Activated B cell treated with CpG ODN at 0.5 μM for 24 hours (primary cell): Measurements from ENCODE around the gene INPP5E. TPM values are rescaled to one million over a fixed set of nuclear protein-coding genes. Genes with fewer than 3 reads are reported as not detected.

ENCODE experiments used
- ATAC-seq: fragments of 200-7000 bp; cut with Tn5 transposase; one replicate; pipeline ENCODE4 v1.10.0; 2021; ENCODE audit warnings: low read depth, mild to moderate bottlenecking, moderate library complexity
- CTCF ChIA-PET: fragments of 350-600 bp; sonication (Branson Sonifier 250); formaldehyde crosslinking; loops from one replicate; lab custom pipeline; 2021; ENCODE audit warnings: antibody characterized with exemption; lab: Charles Lee
- POLR2A ChIA-PET: fragments of 350-600 bp; sonication (Branson Sonifier 250); formaldehyde crosslinking; loops from one replicate; lab custom pipeline; 2021; ENCODE audit warnings: antibody characterized with exemption; lab: Charles Lee
- DNase-seq: peaks from one replicate; pipeline ENCODE4 v3.0.0; 2022
- H3K27ac Mint-ChIP-seq: one replicate; pipeline ENCODE4 v1.8.0; 2020; ENCODE audit warnings: mixed read lengths
- H3K27me3 Mint-ChIP-seq: one replicate; pipeline ENCODE4 v1.8.0; 2021; ENCODE audit warnings: mixed read lengths
- H3K36me3 Mint-ChIP-seq: one replicate; pipeline ENCODE4 v1.8.0; 2021; ENCODE audit warnings: low read depth, mixed read lengths
- H3K4me1 Mint-ChIP-seq: one replicate; pipeline ENCODE4 v1.8.0; 2021; ENCODE audit warnings: mixed read lengths
- H3K4me3 Mint-ChIP-seq: one replicate; pipeline ENCODE4 v1.8.0; 2020; ENCODE audit warnings: mild to moderate bottlenecking, mixed read lengths
- H3K9me3 Mint-ChIP-seq: one replicate; pipeline ENCODE4 v1.8.0; 2020; ENCODE audit warnings: mixed read lengths
- intact Hi-C: fragments of 100-400 bp; cut with micrococcal nuclease; formaldehyde crosslinking; loops from one replicate; pipeline ENCODE4 v1.15.1; 2024
- total RNA-seq: library from RNA; stranded (reverse); gene quantifications from 2 replicates; pipeline ENCODE4 v1.2.3, GENCODE V29; 2022
- TF ChIP-seq, protein P1 (sequence below): fragments of 200-600 bp; IDR thresholded peaks from one replicate; pipeline ENCODE4 v1.8.0; 2022; ENCODE audit warnings: antibody characterized with exemption, mild to moderate bottlenecking

Gene INPP5E
- total RNA-seq, 1 donor from 2014 or later, result 26.6 TPM

GRCh38 chr9:136389396-136389795, 50.2 kb downstream of the INPP5E start:
- no peaks in the 10 kb centered on the region for H3K9me3 Mint-ChIP-seq
- intact Hi-C loops, result no loop called here
- no peak for DNase-seq
- POLR2A ChIA-PET, result interaction anchor here (1.0 kb wide), 1 partner anchor 14 kb away, joined by 3 read pairs; no protein-coding TSS in a partner anchor
- H3K36me3 Mint-ChIP-seq, result peaks cover 79% of the 10 kb centered on the region
- no peak overlapping the region for H3K27ac Mint-ChIP-seq
- TF ChIP-seq, protein P1, sequence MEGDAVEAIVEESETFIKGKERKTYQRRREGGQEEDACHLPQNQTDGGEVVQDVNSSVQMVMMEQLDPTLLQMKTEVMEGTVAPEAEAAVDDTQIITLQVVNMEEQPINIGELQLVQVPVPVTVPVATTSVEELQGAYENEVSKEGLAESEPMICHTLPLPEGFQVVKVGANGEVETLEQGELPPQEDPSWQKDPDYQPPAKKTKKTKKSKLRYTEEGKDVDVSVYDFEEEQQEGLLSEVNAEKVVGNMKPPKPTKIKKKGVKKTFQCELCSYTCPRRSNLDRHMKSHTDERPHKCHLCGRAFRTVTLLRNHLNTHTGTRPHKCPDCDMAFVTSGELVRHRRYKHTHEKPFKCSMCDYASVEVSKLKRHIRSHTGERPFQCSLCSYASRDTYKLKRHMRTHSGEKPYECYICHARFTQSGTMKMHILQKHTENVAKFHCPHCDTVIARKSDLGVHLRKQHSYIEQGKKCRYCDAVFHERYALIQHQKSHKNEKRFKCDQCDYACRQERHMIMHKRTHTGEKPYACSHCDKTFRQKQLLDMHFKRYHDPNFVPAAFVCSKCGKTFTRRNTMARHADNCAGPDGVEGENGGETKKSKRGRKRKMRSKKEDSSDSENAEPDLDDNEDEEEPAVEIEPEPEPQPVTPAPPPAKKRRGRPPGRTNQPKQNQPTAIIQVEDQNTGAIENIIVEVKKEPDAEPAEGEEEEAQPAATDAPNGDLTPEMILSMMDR, result no peak
- H3K27me3 Mint-ChIP-seq, result no peaks in the 10 kb centered on the region
- H3K4me3 Mint-ChIP-seq, result no peak overlapping the region
- no peak for ATAC-seq
- CTCF ChIA-PET, result interaction anchor here (1.3 kb wide), 1 partner anchor 8 kb away, joined by 3 read pairs; no protein-coding TSS in a partner anchor
- no peaks in the 10 kb centered on the region for H3K4me1 Mint-ChIP-seq

GRCh38 chr9:136387217-136387616, 52.4 kb downstream of the INPP5E start:
- no peaks in the 10 kb centered on the region for H3K4me1 Mint-ChIP-seq
- intact Hi-C loops, result no loop called here
- H3K9me3 Mint-ChIP-seq, result no peaks in the 10 kb centered on the region
- ChIA-PET POLR2A (no interaction called here), CTCF (no interaction called here)
- peaks cover 78% of the 10 kb centered on the region for H3K36me3 Mint-ChIP-seq
- TF ChIP-seq, protein P1, result no peak
- H3K27ac Mint-ChIP-seq, result no peak overlapping the region
- H3K4me3 Mint-ChIP-seq, result no peak overlapping the region
- DNase-seq (no peak), ATAC-seq (no peak)
- no peaks in the 10 kb centered on the region for H3K27me3 Mint-ChIP-seq

GRCh38 chr9:136386018-136386417, 53.6 kb downstream of the INPP5E start:
- Mint-ChIP-seq H3K27ac (no peak overlapping the region), H3K4me3 (no peak overlapping the region), H3K27me3 (no peaks in the 10 kb centered on the region), H3K9me3 (no peaks in the 10 kb centered on the region), H3K36me3 (peaks cover 75% of the 10 kb centered on the region), H3K4me1 (no peaks in the 10 kb centered on the region)
- intact Hi-C loops, result no loop called here
- TF ChIP-seq, protein P1, result no peak
- ATAC-seq, result no peak
- ChIA-PET CTCF (no interaction called here), POLR2A (no interaction called here)
- no peak for DNase-seq

- TF ChIP-seq, protein P1, result no peak
- intact Hi-C loops, result no loop called here
- Mint-ChIP-seq H3K9me3 (no peaks in the 10 kb centered on the region), H3K4me1 (no peaks in the 10 kb centered on the region), H3K36me3 (peaks cover 76% of the 10 kb centered on the region), H3K27me3 (no peaks in the 10 kb centered on the region), H3K4me3 (no peak overlapping the region), H3K27ac (no peak overlapping the region)
- ATAC-seq (no peak), DNase-seq (no peak)
- CTCF ChIA-PET, result no interaction called here
- POLR2A ChIA-PET, result no interaction called here
These were observed 54.6 kb downstream of the INPP5E start for GRCh38 chr9:136385015-136385414.

GRCh38 chr9:136383436-136383835, 56.2 kb downstream of the INPP5E start:
- intact Hi-C loops, result no loop called here
- POLR2A ChIA-PET, result interaction anchor here (1.0 kb wide), 1 partner anchor 20 kb away, joined by 4 read pairs; no protein-coding TSS in a partner anchor
- no peaks in the 10 kb centered on the region for H3K27me3 Mint-ChIP-seq
- TF ChIP-seq, protein P1, result no peak
- CTCF ChIA-PET, result no interaction called here
- no peaks in the 10 kb centered on the region for H3K4me1 Mint-ChIP-seq
- ATAC-seq (no peak), DNase-seq (no peak)
- H3K36me3 Mint-ChIP-seq, result peaks cover 68% of the 10 kb centered on the region
- no peak overlapping the region for H3K27ac Mint-ChIP-seq
- no peaks in the 10 kb centered on the region for H3K9me3 Mint-ChIP-seq
- no peak overlapping the region for H3K4me3 Mint-ChIP-seq
